MM.1S (cell line): ENCODE measurements around the gene PTPRD.

ENCODE experiments used
- DNase-seq: peaks from one replicate; pipeline ENCODE4 v3.0.0-alpha.2; 2015
- H2AFZ ChIP-seq: fragments of 300-600 bp; sonication (generic); 2 replicates; pipeline ENCODE4 v1.6.0; 2016; ENCODE audit warnings: antibody characterized with exemption, low read length
- H3F3A ChIP-seq: fragments of 300-600 bp; sonication (generic); 2 replicates; pipeline ENCODE4 v1.6.1; 2016; ENCODE audit warnings: mild to moderate bottlenecking, antibody characterized with exemption, low read length, moderate library complexity, mixed read lengths; ENCODE audit not compliant: insufficient read depth
- H3K27ac ChIP-seq: fragments of 300-600 bp; sonication (generic); 2 replicates; pipeline ENCODE4 v1.5.1; 2016; ENCODE audit warnings: mild to moderate bottlenecking, low read length
- H3K27me3 ChIP-seq: fragments of 300-600 bp; sonication (generic); replicated peaks from 2 replicates; pipeline ENCODE4 v1.6.0; 2016; ENCODE audit warnings: low read length; ENCODE audit not compliant: insufficient read depth
- H3K36me3 ChIP-seq: fragments of 300-600 bp; sonication (generic); replicated peaks from 2 replicates; pipeline ENCODE4 v1.6.1; 2016; ENCODE audit warnings: mild to moderate bottlenecking, low read length, mixed read lengths; ENCODE audit not compliant: insufficient read depth
- H3K4me1 ChIP-seq: fragments of 300-600 bp; sonication (generic); 2 replicates; pipeline ENCODE4 v1.6.1; 2016; ENCODE audit warnings: low read length, mixed read lengths
- H3K4me2 ChIP-seq: fragments of 300-600 bp; sonication (generic); 2 replicates; pipeline ENCODE4 v1.6.0; 2016; ENCODE audit warnings: low read depth, low read length
- H3K4me3 ChIP-seq: fragments of 300-600 bp; sonication (generic); 2 replicates; pipeline ENCODE4 v1.5.1; 2016; ENCODE audit warnings: low read length, mixed read lengths
- H3K79me2 ChIP-seq: fragments of 300-600 bp; sonication (generic); 2 replicates; pipeline ENCODE4 v1.6.1; 2016; ENCODE audit warnings: mixed run types, low read length, mixed read lengths
- H3K9ac ChIP-seq: fragments of 300-600 bp; sonication (generic); 2 replicates; pipeline ENCODE4 v1.6.1; 2016; ENCODE audit warnings: low read length, mixed read lengths
- H3K9me2 ChIP-seq: fragments of 300-600 bp; sonication (generic); replicated peaks from 2 replicates; pipeline ENCODE4 v1.6.1; 2016; ENCODE audit warnings: mild to moderate bottlenecking, low read length, mixed read lengths; ENCODE audit not compliant: insufficient read depth
- H3K9me3 ChIP-seq: fragments of 300-600 bp; sonication (generic); replicated peaks from 2 replicates; pipeline ENCODE4 v1.6.1; 2016; ENCODE audit warnings: mild to moderate bottlenecking, low read length, mixed read lengths; ENCODE audit not compliant: insufficient read depth
- H4K20me1 ChIP-seq: fragments of 300-600 bp; sonication (generic); 2 replicates; pipeline ENCODE4 v1.6.1; 2016; ENCODE audit warnings: mild to moderate bottlenecking, low read length, moderate library complexity, mixed read lengths; ENCODE audit not compliant: insufficient read depth
- CTCF ChIP-seq: fragments of 300-600 bp; sonication (generic); IDR thresholded peaks from 2 replicates; pipeline ENCODE4 v1.5.1; 2016; ENCODE audit warnings: antibody characterized with exemption, low read length, mixed read lengths
- EZH2 ChIP-seq: fragments of 300-600 bp; sonication (generic); optimal IDR thresholded peaks from 2 replicates; pipeline ENCODE3; 2017; ENCODE audit warnings: low read depth, mild to moderate bottlenecking, antibody characterized with exemption, low read length, mixed read lengths
- EZH2phosphoT487 ChIP-seq: fragments of 300-600 bp; sonication (generic); IDR thresholded peaks from 2 replicates; pipeline ENCODE4 v1.6.1; 2018; ENCODE audit warnings: antibody characterized with exemption, low read length

Gene PTPRD

GRCh38 chr9:8627976-8628679 is 1984.7 kb downstream of the PTPRD start:
- Histone ChIP-seq H3K9ac (no peak overlapping the region), H3K4me2 (no peak overlapping the region), H2AFZ (no peak overlapping the region), H3F3A (no peaks in the 10 kb centered on the region), H3K27ac (no peak overlapping the region), H3K27me3 (no peaks in the 10 kb centered on the region), H3K4me1 (no peaks in the 10 kb centered on the region), H3K4me3 (no peak overlapping the region), H4K20me1 (no peaks in the 10 kb centered on the region), H3K79me2 (no peaks in the 10 kb centered on the region), H3K9me3 (no peaks in the 10 kb centered on the region), H3K36me3 (no peaks in the 10 kb centered on the region), H3K9me2 (no peaks in the 10 kb centered on the region)
- no peak for TF ChIP-seq EZH2phosphoT487
- TF ChIP-seq CTCF = no peak
- no peak for TF ChIP-seq EZH2
- no peak for DNase-seq

GRCh38 chr9:8622871-8623270 is 1989.9 kb downstream of the PTPRD start:
- Histone ChIP-seq H3K4me2 (no peak overlapping the region), H3K4me3 (no peak overlapping the region), H3K79me2 (no peaks in the 10 kb centered on the region), H3K27me3 (no peaks in the 10 kb centered on the region), H3K9me2 (no peaks in the 10 kb centered on the region), H2AFZ (no peak overlapping the region), H3K9me3 (no peaks in the 10 kb centered on the region), H3K4me1 (no peaks in the 10 kb centered on the region), H3F3A (no peaks in the 10 kb centered on the region), H3K9ac (no peak overlapping the region), H4K20me1 (no peaks in the 10 kb centered on the region), H3K27ac (no peak overlapping the region), H3K36me3 (no peaks in the 10 kb centered on the region)
- DNase-seq = no peak
- TF ChIP-seq CTCF = no peak
- TF ChIP-seq EZH2 = no peak
- TF ChIP-seq EZH2phosphoT487 = no peak

- no peak overlapping the region for H3K9ac ChIP-seq
- no peaks in the 10 kb centered on the region for H3K79me2 ChIP-seq
- TF ChIP-seq EZH2 = no peak
- TF ChIP-seq CTCF = no peak
- no peak for TF ChIP-seq EZH2phosphoT487
- H3K9me3 ChIP-seq = no peaks in the 10 kb centered on the region
- H3F3A ChIP-seq = no peaks in the 10 kb centered on the region
- no peak overlapping the region for H3K4me2 ChIP-seq
- H3K36me3 ChIP-seq = no peaks in the 10 kb centered on the region
- H4K20me1 ChIP-seq = no peaks in the 10 kb centered on the region
- no peak overlapping the region for H3K27ac ChIP-seq
- H3K9me2 ChIP-seq = no peaks in the 10 kb centered on the region
- H3K4me1 ChIP-seq = no peaks in the 10 kb centered on the region
- no peak overlapping the region for H3K4me3 ChIP-seq
- no peaks in the 10 kb centered on the region for H3K27me3 ChIP-seq
- H2AFZ ChIP-seq = no peak overlapping the region
- DNase-seq = no peak
These were observed 1990.5 kb downstream of the PTPRD start for GRCh38 chr9:8622222-8622802.
